Astrocyte (in vitro differentiated cells and primary cell): ENCODE data around the gene AGBL4. TPM values are rescaled to one million over a fixed set of nuclear protein-coding genes. Genes with fewer than 3 reads are reported as not detected.

Experiments
- DNase-seq: peaks from one replicate; pipeline ENCODE4 v3.0.0-alpha.2; 2010; ENCODE audit warnings: low read depth
- FAIRE-seq: peaks from 2 replicates; lab custom pipeline; 2011; peaks lifted over from hg19 to GRCh38; lab: Jason Lieb, UNC
- H2AFZ ChIP-seq: 2 replicates; pipeline ENCODE4 v1.6.0; 2012; ENCODE audit warnings: low read depth, low read length, inconsistent platforms
- H3K27ac ChIP-seq: 2 replicates; pipeline ENCODE4 v1.5.1; 2011; ENCODE audit warnings: low read depth, low read length, inconsistent platforms
- H3K27me3 ChIP-seq: 2 replicates; pipeline ENCODE4 v1.6.0; 2011; ENCODE audit warnings: low read length, inconsistent platforms; ENCODE audit not compliant: insufficient read depth
- H3K36me3 ChIP-seq: 2 replicates; pipeline ENCODE4 v1.5.1; 2011; ENCODE audit warnings: low read length, inconsistent platforms; ENCODE audit not compliant: insufficient read depth
- H3K4me1 ChIP-seq: 2 replicates; pipeline ENCODE4 v1.5.1; 2011; ENCODE audit warnings: low read length, inconsistent platforms; ENCODE audit not compliant: insufficient read depth
- H3K4me2 ChIP-seq: 2 replicates; pipeline ENCODE4 v1.6.0; 2012; ENCODE audit warnings: low read length, inconsistent platforms
- H3K4me3 ChIP-seq: 2 replicates; pipeline ENCODE4 v1.5.1; 2011; ENCODE audit warnings: low read depth, mild to moderate bottlenecking, low read length, inconsistent platforms; ENCODE audit not compliant: insufficient read depth
- H3K79me2 ChIP-seq: 2 replicates; pipeline ENCODE4 v1.6.0; 2012; ENCODE audit warnings: mild to moderate bottlenecking, low read length, inconsistent platforms; ENCODE audit not compliant: insufficient read depth
- H3K9ac ChIP-seq: 2 replicates; pipeline ENCODE4 v1.6.0; 2012; ENCODE audit warnings: mild to moderate bottlenecking, low read length, inconsistent platforms
- H3K9me3 ChIP-seq: 2 replicates; pipeline ENCODE4 v1.5.1; 2012; ENCODE audit warnings: low read depth, mild to moderate bottlenecking, low read length, inconsistent platforms; ENCODE audit not compliant: insufficient read depth
- H4K20me1 ChIP-seq: 2 replicates; pipeline ENCODE4 v1.6.0; 2012; ENCODE audit warnings: low read length, inconsistent platforms; ENCODE audit not compliant: insufficient read depth
- H3K27ac Mint-ChIP-seq: one replicate; pipeline ENCODE4 v1.8.0; 2021; ENCODE audit warnings: mild to moderate bottlenecking, mixed read lengths; ENCODE audit not compliant: unreplicated experiment
- H3K27me3 Mint-ChIP-seq: one replicate; pipeline ENCODE4 v1.8.0; 2021; ENCODE audit warnings: low read depth, mixed read lengths; ENCODE audit not compliant: unreplicated experiment
- H3K36me3 Mint-ChIP-seq: one replicate; pipeline ENCODE4 v1.8.0; 2021; ENCODE audit warnings: low read depth, mixed read lengths; ENCODE audit not compliant: unreplicated experiment
- H3K4me1 Mint-ChIP-seq: one replicate; pipeline ENCODE4 v1.8.0; 2021; ENCODE audit warnings: low read depth, mixed read lengths; ENCODE audit not compliant: unreplicated experiment
- H3K4me3 Mint-ChIP-seq: one replicate; pipeline ENCODE4 v1.8.0; 2021; ENCODE audit warnings: mild to moderate bottlenecking, moderate library complexity, mixed read lengths; ENCODE audit not compliant: unreplicated experiment
- H3K9me3 Mint-ChIP-seq: one replicate; pipeline ENCODE4 v1.8.0; 2021; ENCODE audit warnings: mild to moderate bottlenecking, mixed read lengths; ENCODE audit not compliant: unreplicated experiment
- CTCF ChIP-seq: IDR thresholded peaks from 2 replicates; pipeline ENCODE4 v1.5.1; 2011; ENCODE audit warnings: low read depth, mild to moderate bottlenecking, inconsistent platforms, low read length, moderate library complexity; ENCODE audit not compliant: insufficient read depth
- EZH2 ChIP-seq: IDR thresholded peaks from 2 replicates; pipeline ENCODE4 v1.6.1; 2012; ENCODE audit warnings: mild to moderate bottlenecking, low read length, inconsistent platforms; ENCODE audit not compliant: insufficient read depth
- total RNA-seq: library from RNA; stranded (reverse); gene quantifications from 2 replicates; pipeline ENCODE4 v1.2.1, GENCODE V29; 2021

Gene AGBL4
- total RNA-seq, 1 donor from 2014 or later = not detected

DNA sequence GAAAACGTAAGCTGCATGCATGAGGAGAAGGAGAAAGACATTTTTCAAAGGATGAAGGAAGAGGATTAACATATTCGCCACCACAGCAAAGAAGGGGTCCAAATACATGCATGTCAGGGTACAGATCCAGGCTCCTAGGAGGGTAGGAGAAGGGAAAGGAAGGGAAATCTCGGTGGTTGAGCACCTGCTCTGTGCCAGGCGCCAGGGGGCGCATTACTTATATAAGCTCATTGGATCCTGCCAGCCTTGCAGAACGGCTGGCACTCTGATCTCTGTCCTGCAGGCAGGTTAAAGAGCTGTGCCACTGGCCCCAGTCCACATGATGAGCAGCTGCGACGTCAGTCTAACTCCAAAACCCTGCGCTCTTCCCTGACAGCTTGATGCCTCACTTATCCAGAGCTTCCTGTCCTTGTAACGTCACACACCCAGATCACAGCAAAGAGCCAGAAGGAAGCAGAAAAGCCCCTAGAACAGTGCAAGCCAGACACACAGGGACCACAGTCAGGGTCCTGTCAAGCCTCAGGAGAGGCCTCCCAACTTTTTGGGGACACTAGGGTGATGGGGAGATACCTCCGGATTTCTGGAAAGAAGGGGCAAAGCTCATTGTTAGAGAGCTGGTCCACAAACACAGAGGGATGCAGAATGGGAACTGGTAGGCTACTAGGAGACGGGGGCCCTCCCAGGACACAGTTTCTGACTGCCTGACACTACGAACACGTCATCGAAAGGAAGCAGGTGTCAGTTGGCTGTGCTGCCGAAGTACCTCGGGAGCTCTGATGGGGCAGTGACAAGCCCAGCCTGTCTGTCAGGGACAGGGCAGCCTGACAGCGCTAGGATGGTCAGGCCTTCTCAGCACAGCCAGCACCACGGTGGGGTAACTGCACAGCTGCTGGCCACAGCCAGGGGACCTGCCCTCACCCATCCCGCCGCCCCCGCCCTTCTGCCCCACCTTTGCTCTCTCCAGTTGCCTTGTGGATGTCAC lies 1346.2 kb downstream of the AGBL4 start:
- Histone ChIP-seq H3K79me2 (no peaks in the 10 kb centered on the region), H3K36me3 (no peaks in the 10 kb centered on the region), H4K20me1 (no peaks in the 10 kb centered on the region), H3K4me1 (peaks cover 29% of the 10 kb centered on the region), H3K27ac (no peak overlapping the region), H3K9me3 (no peaks in the 10 kb centered on the region), H3K4me3 (no peak overlapping the region), H3K9ac (no peak overlapping the region), H3K27me3 (peaks cover 2% of the 10 kb centered on the region), H3K4me2 (no peak overlapping the region), H2AFZ (no peak overlapping the region)
- Mint-ChIP-seq H3K4me1 (peaks cover 12% of the 10 kb centered on the region), H3K27ac (no peak overlapping the region), H3K27me3 (peaks cover 9% of the 10 kb centered on the region), H3K9me3 (no peaks in the 10 kb centered on the region), H3K4me3 (no peak overlapping the region), H3K36me3 (no peaks in the 10 kb centered on the region)
- DNase-seq = peak; percentile 26
- peak; percentile 64 for TF ChIP-seq CTCF
- TF ChIP-seq EZH2 = no peak
- FAIRE-seq = no peak

GRCh38 chr1:48676822-48677221 lies 1346.9 kb downstream of the AGBL4 start:
- no peaks in the 10 kb centered on the region for H3K36me3 ChIP-seq
- H3K27ac ChIP-seq = no peak overlapping the region
- H3K79me2 ChIP-seq = no peaks in the 10 kb centered on the region
- no peak overlapping the region for H2AFZ ChIP-seq
- Mint-ChIP-seq H3K27ac (no peak overlapping the region), H3K4me1 (peaks cover 12% of the 10 kb centered on the region), H3K36me3 (no peaks in the 10 kb centered on the region), H3K4me3 (no peak overlapping the region), H3K27me3 (peaks cover 8% of the 10 kb centered on the region), H3K9me3 (no peaks in the 10 kb centered on the region)
- peaks cover 29% of the 10 kb centered on the region for H3K4me1 ChIP-seq
- H3K9me3 ChIP-seq = no peaks in the 10 kb centered on the region
- H3K4me2 ChIP-seq = no peak overlapping the region
- DNase-seq (no peak), FAIRE-seq (no peak)
- H3K4me3 ChIP-seq = no peak overlapping the region
- H3K9ac ChIP-seq = no peak overlapping the region
- peaks cover 2% of the 10 kb centered on the region for H3K27me3 ChIP-seq
- no peak for TF ChIP-seq EZH2
- TF ChIP-seq CTCF = no peak
- H4K20me1 ChIP-seq = no peaks in the 10 kb centered on the region

DNA sequence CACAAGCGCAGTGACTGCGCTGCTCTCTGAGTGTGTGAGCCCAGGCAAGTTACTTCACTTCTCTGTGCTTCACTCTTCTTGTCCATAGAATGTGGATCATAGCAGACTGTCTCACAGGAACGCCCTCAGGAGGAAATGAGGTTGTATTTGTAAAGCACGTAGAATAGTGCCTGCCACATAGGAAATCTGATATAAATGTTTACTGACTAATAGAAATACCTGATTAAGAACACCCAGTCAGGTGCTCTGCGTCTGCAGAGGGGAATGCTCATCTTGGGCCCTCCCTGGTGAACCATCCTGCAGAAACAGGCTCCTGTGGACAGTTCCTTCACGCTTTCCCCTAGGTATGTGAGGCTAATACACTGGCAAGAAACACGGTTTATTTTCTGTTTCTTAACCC lies 1347.4 kb downstream of the AGBL4 start:
- Mint-ChIP-seq H3K36me3 (no peaks in the 10 kb centered on the region), H3K4me3 (no peak overlapping the region), H3K27me3 (peaks cover 5% of the 10 kb centered on the region), H3K9me3 (no peaks in the 10 kb centered on the region), H3K27ac (no peak overlapping the region), H3K4me1 (peaks cover 12% of the 10 kb centered on the region)
- Histone ChIP-seq H3K79me2 (no peaks in the 10 kb centered on the region), H3K9me3 (no peaks in the 10 kb centered on the region), H3K4me3 (no peak overlapping the region), H4K20me1 (no peaks in the 10 kb centered on the region), H3K9ac (no peak overlapping the region), H3K36me3 (no peaks in the 10 kb centered on the region), H2AFZ (no peak overlapping the region), H3K27ac (no peak overlapping the region), H3K4me2 (no peak overlapping the region), H3K4me1 (peaks cover 27% of the 10 kb centered on the region), H3K27me3 (peaks cover 2% of the 10 kb centered on the region)
- TF ChIP-seq CTCF (no peak), EZH2 (no peak)
- no peak for DNase-seq
- no peak for FAIRE-seq
